M059J (cell line): ENCODE measurements around the gene B3GALT6. TPM values are rescaled to one million over a fixed set of nuclear protein-coding genes. Genes with fewer than 3 reads are reported as not detected.

ENCODE experiments used
- DNase-seq: peaks from one replicate; pipeline ENCODE4 v3.0.0-alpha.2; 2012; ENCODE audit warnings: low read depth
- total RNA-seq: library from RNA; depleted of rRNA; stranded (reverse); fragments of >200 nt; shearing (Covaris generic); gene quantifications from 2 replicates; pipeline ENCODE4 v1.2.3, GENCODE V29; 2014

Gene B3GALT6
- total RNA-seq, 1 experiment from 2014 or later: 30.1 TPM

- DNase-seq: peak; percentile 94
These were observed 433 bp upstream of the B3GALT6 start, which contains the start of gene SDF4 for GRCh38 chr1:1231400-1232207. TSS of gene SDF4 (minus strand) at chr1:1232001. CDS start at chr1:1228772, 3,229 bp downstream.

DNA sequence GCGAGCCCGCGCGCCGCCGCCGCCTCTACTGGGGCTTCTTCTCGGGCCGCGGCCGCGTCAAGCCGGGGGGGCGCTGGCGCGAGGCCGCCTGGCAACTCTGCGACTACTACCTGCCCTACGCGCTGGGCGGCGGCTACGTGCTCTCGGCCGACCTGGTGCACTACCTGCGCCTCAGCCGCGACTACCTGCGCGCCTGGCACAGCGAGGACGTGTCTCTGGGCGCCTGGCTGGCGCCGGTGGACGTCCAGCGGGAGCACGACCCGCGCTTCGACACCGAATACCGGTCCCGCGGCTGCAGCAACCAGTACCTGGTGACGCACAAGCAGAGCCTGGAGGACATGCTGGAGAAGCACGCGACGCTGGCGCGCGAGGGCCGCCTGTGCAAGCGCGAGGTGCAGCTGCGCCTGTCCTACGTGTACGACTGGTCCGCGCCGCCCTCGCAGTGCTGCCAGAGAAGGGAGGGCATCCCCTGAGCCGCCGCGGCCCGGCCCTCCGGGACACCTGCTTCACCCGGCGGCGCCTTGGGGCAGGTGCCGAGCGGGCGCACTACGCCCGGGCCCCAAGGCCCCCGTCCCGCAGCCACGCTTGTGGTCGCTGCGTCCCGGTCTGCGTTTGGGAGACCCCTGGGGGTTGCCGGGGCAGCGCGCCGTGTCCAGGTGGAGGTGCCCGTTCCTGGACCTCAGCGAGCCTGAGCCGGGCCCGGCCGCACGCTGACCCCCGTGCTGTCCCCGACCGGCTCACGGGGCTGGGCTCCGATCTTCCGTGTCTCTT, 944 bp downstream of the B3GALT6 start:
- no peak for DNase-seq

DNA sequence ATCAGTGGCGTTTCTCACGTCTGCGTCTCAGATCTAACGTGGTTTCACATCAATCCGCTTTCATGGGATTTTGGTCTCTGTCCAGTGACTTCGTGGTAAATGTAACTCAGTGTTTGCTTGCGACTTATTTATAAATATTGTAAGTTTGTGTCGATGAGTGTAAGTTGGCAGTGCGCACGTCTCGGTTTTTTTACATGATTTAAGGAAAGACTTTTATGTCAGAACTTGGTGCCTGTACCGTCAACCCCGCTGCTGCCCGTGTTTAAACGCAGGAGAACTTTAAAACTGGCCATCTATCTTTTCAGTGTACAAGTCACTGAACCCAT, 1.5 kb downstream of the B3GALT6 start:
- DNase-seq: no peak

- no peak for DNase-seq
These were observed 2.3 kb downstream of the B3GALT6 start for GRCh38 chr1:1234180-1234808.

DNA sequence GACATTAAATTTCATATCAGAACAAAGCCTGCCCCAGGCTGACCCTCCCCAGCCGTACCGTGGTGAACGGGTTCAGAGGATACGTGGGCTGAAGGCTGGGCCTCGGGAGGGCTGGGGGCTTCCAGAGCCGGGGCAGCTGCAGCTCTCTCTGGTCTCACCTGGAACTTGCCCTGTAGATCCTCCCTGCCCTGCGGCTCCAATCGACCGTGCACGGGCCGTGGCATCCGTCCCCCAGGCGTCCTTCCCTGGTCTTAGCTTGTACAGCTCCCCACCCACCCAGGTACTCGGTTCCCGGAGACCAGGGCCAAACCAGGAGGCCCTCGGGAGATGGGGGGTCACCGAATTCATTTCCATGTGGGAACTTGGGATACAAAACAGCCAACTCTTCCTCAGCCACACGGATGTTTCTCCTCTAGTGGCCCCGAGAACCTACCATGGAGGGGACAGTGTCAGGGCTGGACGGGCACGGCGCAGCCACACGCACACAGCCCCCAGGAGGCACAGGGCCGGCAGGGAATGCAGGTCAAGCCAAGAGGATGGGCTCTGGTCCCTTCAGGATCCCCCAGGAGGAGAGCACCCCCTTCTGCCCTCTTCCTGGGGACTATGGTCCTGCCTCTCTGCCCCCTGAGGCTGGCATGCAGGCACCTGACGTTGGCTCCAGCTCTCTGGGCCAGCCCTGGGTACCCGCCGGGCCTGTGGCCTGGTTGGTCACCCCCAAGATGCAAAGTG, 3.1 kb downstream of the B3GALT6 start:
- no peak for DNase-seq

- DNase-seq: no peak
These were observed 4.2 kb downstream of the B3GALT6 start for GRCh38 chr1:1236176-1236763.

- no peak for DNase-seq
These were observed 5.2 kb downstream of the B3GALT6 start for GRCh38 chr1:1236945-1237873.

DNA sequence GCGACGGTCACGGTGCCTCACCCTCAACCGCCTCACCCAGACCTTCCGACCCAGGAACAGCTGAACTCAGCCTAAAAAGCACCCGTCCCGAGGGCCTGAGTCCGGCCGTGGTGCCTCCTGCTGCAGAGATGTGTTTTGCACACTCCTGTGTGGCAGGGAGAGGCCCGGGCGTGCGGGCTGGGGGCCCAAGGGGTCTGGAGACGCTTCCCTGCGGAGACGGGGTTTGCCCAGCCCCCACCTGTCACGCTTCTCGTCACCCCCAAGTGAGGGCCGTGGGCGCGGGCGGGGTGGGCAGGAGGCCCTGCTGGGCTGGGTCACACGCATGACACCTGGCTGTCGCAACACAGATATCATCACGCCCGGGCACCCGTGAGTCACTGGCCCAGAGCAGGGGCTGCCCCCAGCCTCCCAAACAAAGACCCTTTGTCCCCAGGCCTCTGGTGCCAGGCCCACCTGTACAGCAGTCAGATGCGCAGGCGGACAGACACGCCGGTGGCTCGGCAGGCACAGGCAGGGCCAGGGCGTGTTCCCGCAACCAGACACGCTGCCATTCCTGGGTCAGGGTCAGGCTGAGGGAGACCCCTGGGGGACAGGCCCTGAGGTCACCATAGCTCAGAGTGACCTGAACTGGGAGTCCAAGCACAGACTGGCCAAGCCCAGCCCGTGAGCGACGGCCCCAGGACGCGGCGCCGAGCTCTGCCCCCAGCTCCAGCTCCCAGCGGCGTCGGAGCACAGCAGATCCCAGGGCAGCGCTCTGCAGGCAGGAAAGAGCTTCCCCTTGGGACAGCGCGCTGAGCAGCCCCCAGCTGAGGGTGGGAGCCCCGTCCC, 6.1 kb downstream of the B3GALT6 start:
- DNase-seq: no peak

- DNase-seq: no peak
These were observed 6.7 kb downstream of the B3GALT6 start for GRCh38 chr1:1238702-1239178.

- no peak for DNase-seq
These were observed 7.2 kb downstream of the B3GALT6 start for GRCh38 chr1:1239227-1239613.

DNA sequence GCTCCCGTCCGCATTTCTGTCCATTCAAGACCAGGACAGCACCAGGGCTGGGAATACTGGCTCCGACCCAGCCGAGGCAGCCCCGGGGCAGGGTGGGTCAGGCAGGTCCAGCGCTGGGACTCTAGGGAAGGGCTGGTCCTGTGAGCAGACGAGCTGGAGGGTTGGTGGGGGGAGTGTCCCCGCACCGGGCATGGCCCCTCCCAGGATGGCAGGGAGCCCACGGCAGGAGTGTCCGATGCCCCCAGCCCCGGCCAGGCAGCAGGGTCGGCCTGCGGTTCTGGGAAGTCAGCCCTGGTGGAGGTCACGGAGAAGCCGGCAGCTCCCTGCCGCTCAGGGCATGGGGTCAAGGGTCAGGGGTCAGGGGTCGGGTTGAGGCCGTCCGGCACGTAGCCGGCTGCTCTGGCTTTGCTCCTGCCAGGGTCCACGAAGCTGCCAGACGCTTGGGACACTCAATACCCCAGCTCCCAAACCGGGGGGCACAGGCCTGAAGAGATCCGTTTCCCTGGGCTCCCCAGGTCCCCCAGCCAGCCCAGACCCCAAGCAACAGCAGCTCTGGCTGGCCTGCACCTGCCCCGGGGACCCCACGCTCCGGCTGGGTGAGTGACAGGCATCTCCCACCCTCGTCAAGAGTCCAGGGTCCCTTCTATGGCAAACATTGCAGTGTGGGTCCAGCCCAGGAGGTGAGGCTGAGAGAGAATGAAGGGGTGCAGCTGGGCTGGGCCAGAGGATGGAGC, 7.7 kb downstream of the B3GALT6 start:
- peak; percentile 27 for DNase-seq

- DNase-seq: no peak
These were observed 8.3 kb downstream of the B3GALT6 start for GRCh38 chr1:1240348-1240732.

DNA sequence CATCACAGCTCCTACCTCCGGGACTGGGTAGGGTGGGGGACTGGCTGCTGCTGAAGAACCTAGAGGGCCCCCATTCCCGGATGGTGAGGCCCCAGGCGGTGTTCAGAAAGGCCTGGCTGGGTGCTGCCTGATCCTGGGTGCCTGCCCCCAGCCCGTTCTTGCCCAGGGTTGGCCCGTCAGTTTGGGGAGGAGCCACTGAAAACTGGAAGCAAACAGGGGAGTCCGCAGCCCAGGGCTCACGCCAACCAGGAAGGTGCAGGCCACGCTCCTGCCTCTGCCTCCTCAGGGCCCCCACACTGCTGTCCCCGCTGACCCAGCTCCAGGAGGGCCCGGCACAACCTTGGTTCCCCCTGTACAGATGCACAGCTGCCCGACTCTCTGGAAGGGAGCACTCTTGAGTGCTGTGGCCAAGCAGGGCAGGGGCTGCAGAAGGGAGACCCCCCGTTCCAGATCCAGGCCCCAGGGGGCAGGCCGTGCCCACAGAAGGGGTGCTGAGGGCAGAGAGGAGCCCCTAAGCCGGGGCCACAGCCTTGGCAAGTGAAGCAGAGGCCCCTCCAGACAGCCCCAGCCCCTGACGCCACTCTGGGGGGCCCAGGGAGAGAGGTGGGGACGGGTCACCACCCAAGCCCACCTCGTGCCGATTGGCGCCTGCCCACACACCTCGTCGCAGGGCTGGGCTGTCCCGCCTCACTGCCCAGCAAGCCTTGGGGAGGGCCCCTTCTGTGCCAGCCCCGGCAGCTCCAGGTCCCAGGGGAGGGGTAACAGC, 9.0 kb downstream of the B3GALT6 start:
- DNase-seq: no peak

- no peak for DNase-seq
These were observed 9.7 kb downstream of the B3GALT6 start for GRCh38 chr1:1241588-1242219.

DNA sequence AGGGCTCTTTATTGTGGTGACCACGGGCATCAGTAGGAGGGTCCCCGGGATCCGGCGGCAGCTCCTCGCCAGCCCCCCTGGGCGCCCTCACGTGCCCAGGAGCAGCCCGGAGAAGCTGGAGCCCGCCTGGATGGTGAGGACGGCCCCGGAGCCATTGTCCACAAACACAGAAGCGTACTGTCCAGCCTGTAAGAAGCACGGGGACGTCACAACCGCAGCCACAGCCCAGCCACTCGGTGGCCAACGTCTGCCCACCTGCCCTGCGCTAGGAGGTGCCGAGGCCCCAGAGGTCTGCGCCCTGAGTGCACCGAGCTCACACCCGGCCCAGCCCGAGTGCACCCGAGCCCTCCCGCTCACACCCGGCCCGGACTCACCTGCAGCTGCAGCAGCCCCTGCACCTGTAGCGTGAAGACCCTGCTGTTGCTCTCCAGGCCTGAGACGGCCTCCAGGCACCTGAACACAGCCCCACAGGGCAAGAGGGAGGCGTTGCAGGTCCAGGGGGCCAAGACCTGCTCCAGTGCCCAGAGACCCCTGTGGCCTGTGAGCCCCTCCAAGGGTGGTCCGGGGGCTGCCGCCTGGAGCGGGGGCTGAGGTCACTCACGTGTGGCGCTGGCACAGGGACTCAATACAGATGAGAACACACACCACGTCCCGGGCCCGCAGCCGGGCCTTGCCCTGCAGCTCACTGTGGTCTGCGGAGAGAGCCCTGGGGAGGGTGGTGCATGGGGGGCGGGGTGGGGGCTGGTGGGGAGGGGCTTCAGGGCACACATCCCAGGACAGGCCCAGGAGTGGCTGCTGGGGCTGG, 10.6 kb downstream of the B3GALT6 start:
- no peak for DNase-seq

GRCh38 chr1:1243266-1243660, 11.2 kb downstream of the B3GALT6 start:
- DNase-seq: no peak

DNA sequence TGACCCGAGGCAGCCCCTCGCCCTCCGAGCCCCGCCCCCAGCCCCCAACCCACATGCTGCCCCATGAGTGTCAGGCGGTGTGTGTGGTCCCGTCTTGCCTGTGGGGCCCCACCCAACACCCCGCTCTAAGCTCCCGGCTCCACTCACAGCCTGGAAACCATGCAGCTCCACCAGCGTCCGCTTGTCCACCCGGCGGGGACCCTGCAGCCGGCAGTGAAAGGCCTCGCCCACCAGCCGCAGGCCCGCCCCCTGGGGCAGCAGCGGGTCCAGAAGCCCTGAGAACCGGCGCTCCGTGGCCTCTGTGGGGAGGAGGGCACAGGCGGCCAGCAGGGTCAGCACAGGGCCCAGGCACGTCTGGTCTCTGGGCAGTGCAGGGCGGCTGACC, 11.8 kb downstream of the B3GALT6 start:
- no peak for DNase-seq
